NB4 (cell line): ENCODE results near the gene LDLRAD4.

Source experiments
- POLR2A ChIP-seq: IDR thresholded peaks from 2 replicates; pipeline ENCODE4 v1.6.1; 2011; ENCODE audit warnings: mild to moderate bottlenecking; ENCODE audit not compliant: insufficient read length; ENCODE audit errors: extremely low read depth
- TF ChIP-seq, protein P1 (sequence below): IDR thresholded peaks from one replicate; pipeline ENCODE4 v1.5.1; 2012; ENCODE audit warnings: low read depth, low read length
- TF ChIP-seq, protein P2 (sequence below): IDR thresholded peaks from 2 replicates; pipeline ENCODE4 v1.6.1; 2011; ENCODE audit warnings: low read depth, low read length

DNA sequence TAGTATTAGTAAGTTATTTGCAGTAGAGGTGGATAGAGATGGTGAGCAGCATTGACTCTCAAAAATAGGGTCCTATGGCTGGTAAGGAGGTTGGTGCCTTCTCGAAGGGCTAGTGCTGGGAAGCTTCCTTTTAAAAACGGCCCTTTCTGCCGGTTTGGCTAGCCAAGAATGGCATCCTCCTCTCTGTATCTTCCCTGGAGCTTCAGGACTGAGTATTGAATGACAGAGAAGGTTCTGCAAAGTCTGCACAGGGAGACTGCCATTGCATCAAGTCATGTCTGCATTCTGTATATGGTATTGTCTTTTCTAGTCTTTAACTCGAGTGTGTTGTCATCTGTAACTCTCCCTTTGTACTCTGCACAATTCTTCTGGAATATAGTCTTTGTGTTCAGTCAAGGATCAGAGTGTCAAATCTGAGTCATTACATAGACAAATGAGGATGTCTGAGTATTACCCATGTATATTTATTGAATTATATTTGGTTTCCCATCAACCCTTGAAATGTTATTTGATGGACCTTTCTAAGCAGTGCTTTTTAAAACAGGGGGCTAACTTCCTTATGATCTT lies 1.1 kb downstream of the LDLRAD4 start:
- TF ChIP-seq POLR2A: no peak
- TF ChIP-seq, protein P1, sequence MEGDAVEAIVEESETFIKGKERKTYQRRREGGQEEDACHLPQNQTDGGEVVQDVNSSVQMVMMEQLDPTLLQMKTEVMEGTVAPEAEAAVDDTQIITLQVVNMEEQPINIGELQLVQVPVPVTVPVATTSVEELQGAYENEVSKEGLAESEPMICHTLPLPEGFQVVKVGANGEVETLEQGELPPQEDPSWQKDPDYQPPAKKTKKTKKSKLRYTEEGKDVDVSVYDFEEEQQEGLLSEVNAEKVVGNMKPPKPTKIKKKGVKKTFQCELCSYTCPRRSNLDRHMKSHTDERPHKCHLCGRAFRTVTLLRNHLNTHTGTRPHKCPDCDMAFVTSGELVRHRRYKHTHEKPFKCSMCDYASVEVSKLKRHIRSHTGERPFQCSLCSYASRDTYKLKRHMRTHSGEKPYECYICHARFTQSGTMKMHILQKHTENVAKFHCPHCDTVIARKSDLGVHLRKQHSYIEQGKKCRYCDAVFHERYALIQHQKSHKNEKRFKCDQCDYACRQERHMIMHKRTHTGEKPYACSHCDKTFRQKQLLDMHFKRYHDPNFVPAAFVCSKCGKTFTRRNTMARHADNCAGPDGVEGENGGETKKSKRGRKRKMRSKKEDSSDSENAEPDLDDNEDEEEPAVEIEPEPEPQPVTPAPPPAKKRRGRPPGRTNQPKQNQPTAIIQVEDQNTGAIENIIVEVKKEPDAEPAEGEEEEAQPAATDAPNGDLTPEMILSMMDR: no peak
- TF ChIP-seq, protein P2, sequence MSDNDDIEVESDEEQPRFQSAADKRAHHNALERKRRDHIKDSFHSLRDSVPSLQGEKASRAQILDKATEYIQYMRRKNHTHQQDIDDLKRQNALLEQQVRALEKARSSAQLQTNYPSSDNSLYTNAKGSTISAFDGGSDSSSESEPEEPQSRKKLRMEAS: no peak
